GM12801 (cell line): Measurements from ENCODE around the gene C16orf82.

Source experiments
- TF ChIP-seq, protein P1 (sequence below): IDR thresholded peaks from one replicate; pipeline ENCODE4 v1.5.1; 2011; ENCODE audit warnings: control low read depth; ENCODE audit not compliant: insufficient read length; ENCODE audit errors: extremely low read depth

Gene C16orf82

DNA sequence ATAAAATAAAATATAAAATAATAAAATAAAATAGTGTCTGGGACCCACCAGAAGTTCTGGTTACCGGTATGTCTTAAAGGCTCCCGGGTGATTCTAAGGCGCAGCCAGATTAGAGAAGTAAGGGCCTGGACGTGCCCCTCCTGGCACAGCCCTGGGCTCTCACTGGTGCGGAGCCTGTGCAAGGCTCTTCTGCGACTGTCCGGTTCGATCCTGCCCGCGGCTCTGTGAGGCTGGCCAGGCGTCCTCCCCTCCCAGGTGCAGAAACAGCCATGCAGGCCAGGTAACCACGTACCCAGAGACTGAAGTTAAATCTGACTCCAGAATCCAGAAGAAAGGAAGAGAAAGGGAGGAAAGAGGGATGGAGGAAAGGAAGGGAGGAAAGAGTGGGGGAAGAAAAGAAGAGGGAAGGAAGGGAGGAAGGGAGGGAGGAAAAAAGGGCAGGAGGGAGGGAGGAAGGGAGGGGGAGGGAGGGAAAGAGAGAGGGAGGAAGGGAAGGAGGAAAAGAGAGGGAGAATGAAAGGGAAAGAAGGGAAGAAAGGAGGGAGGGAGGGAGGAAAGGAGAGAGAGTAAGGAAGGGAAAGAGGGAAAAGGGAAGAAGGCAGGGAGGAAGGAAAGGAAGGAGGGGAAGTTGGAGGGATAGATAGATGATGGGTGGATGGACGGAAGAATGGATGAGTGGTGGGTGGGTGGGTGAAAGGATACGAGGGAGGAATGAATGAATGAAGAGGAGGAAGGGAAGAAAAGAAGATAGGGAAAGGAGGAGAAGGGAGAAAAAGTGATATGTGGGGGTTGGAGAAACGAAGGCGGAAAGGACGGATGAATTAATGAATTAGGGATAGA is 42.3 kb downstream of the C16orf82 start:
- TF ChIP-seq, protein P1, sequence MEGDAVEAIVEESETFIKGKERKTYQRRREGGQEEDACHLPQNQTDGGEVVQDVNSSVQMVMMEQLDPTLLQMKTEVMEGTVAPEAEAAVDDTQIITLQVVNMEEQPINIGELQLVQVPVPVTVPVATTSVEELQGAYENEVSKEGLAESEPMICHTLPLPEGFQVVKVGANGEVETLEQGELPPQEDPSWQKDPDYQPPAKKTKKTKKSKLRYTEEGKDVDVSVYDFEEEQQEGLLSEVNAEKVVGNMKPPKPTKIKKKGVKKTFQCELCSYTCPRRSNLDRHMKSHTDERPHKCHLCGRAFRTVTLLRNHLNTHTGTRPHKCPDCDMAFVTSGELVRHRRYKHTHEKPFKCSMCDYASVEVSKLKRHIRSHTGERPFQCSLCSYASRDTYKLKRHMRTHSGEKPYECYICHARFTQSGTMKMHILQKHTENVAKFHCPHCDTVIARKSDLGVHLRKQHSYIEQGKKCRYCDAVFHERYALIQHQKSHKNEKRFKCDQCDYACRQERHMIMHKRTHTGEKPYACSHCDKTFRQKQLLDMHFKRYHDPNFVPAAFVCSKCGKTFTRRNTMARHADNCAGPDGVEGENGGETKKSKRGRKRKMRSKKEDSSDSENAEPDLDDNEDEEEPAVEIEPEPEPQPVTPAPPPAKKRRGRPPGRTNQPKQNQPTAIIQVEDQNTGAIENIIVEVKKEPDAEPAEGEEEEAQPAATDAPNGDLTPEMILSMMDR = no peak

DNA sequence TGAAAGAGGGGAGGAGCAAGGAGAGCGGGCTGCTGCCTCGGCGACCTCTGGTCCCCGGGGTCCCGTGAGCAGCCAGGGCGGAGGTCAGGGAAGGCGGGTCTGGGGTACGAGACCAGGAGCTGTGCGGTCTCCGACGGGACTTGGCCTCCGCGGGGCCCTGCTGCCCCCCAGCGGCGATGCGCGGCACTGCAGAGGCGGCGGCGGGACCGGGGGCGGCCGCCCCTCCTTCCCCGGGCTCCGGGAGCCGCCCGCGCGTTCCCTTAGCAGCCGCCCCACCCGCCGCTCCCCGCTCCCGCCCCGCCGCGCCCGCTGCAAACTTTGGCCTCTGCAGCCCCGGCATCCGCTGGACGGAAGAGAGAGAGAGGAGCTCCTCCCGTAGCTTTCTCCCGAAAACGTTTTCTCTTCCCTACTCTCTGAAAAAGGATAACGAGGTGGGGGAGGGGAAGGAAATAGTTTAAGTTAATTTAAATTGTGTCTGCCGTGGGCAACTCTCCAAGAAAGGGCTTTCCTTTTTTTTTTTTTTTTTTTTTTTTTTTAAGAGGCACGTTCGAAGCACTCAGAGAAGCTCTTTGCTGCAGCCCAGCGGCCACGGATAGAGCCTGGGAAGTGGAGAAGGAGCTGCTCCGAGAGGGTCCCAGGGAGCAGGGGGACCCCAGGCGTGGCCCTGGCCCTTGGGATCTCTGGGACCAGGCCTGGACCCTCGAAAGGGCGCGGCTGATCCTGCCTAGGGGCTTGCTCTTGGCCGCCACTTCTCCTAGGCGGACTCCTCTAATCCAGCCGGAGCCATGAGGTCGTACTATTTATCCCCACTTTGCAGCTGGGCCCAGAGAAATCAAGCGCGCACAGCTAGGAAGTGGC is 43.2 kb downstream of the C16orf82 start:
- TF ChIP-seq, protein P1 = no peak

DNA sequence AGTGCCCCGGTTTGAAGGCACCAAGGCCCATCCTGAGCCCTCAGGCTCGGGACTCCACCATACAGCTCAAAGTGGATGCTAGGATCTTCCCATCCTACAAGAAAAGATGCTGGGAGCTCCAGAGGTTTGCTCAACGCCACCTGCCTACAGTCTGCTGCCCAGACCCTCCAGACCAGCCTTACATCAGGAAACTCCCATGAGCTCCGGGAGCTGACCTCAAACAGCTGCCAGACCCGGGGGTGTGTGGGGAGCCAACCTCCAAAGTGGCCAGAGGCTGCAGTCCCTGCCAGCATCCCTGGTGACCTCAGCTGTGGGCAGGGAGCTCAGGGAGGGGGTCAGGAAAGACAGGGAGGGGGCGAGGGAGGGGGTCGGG is 43.8 kb downstream of the C16orf82 start:
- TF ChIP-seq, protein P1 = no peak

DNA sequence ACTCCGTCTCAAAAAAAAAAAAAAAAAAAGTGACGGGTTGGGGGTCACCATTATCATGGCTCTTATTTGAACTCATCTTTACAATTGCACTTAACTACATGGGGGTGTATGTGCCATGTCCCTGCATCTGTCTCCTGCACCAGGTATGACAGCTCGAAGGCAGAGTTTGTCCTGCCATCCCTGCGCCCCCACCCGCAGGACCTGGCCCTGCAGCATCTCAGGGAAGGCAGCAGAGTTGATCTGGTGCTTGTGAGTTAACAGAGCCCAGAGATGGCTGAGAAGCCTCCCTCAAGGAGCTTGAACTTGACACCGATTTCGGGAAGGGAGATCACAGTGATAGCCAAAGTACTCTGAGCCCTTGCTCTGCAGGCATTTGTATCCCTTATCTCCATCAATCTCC is 44.8 kb downstream of the C16orf82 start:
- TF ChIP-seq, protein P1 = no peak

DNA sequence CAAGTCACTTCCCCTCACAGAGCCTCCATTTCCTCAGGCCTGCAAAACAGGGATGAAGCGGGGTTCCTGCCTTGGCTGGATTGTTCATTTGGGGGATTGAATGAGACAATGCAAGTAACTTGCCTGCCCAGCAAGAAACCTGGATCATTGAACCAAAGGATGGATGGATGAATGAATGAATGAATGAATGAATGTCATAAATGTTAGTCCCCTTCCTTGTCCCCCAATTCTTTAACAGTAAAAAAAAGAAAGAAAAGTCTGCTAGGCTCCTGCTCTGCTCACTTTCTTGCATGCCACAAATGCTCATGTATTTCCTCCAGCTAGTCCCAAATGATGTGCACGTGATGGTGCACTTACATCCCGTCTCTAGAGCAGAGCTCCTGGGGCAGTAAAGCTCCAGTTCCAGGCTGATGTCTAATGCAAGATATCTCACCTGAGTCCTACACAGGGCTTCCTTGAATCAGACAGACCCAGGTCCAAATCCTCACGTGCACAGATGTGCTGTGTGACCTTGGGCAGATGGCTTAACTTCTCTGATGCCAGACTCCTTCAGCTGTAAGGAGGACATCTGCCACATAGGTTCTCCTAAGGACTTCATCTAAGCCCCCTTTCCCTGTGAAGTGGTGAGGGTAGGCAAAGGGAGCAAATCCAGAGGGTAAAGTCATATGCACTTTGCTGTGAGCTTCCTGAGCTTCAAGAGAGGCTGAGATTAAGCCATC is 45.5 kb downstream of the C16orf82 start:
- TF ChIP-seq, protein P1 = no peak

DNA sequence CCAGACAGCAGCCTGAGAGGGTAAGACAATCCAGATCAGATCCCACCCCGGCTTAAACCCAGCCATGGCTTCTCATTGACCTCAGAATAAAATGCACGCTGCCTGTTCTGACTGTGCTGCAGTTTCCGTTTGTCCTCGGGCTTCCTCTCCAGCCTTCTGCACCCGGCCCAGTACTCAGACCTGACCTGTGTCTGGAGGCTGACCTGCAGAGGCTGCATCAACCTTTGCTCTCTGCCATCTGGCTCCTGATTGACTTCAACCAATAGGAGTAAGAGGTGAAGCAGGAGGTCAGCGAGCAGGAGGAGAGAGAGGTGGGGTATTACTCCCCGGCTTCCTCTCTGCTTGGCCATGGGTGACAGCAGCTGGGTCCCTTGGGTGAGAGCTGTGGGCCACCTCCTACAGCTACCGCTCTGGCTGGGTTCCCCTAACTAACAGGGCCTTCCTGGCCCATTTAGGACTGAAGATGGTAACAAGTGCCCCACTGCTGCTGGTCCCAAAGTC is 46.7 kb downstream of the C16orf82 start:
- TF ChIP-seq, protein P1 = no peak

DNA sequence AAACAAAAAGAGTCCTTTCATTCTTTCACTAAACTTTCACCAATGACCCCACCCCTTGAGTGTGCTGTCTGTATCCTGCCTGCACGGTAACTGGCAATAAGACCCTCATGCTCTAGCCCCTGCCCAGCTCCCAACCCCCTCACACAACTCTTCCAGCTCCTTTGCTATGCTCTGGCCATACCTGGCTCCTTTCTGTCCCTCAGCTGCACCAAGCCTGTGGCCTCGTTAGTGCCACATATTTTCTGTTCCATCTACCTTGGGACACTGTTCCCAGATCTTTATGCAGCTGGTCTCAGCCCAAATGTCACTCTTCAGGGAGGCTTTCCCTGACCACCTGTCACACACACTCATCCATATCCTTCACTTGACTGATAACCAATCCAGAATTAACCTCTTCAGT is 47.3 kb downstream of the C16orf82 start:
- TF ChIP-seq, protein P1 = no peak
